NCI-H1092 (cell line): ENCODE results near the gene RECQL.
"Not testable (repeated sequence)": the region's sequence is repeated elsewhere in the genome, so short reads cannot be mapped to it uniquely, and the experiment has no call there.

Experiments
- DNase-seq: peaks from one replicate; lab custom pipeline; 2025; lab: John Stamatoyannopoulos, UW

RECQL gene

DNA sequence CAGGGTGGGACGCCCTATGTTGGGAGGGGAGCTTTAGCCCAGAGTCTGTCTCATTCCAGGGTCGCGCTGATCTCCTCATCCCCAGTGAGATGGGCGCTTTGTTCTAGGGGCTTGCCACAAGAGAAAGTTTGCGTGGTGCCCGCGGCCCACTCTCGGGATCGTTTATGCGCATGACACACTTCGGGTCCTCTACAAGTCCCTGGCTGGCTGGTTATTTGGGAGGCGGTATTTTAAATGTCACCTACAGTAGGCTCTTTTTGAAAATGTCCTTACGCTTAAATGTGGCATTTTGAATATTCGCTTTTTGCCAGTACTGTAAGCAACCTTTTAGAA is 695 bp upstream of the RECQL start:
- no peak for DNase-seq

DNA sequence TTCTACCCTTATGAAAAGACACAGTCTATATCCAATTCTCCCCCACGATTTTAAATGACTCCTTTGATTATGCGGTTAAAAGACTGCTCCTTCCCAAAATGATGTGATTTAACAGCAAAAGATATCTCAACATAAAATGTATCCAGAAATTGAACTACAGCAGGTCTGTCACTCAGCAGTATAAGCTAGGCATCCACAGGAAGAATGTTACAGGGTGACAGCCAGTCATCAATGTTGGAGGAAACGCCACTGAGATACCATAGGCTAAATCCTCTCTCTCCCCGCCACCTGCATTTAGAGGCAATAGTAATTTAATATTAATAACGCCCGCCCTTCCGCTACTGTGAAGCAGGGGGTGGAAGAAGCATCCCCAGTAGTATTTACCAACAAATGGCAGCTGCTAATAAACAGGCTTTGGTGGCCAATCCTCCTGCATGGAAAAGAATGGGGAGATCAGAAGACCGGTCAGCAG is 613 bp downstream of the RECQL start:
- no peak for DNase-seq

DNA sequence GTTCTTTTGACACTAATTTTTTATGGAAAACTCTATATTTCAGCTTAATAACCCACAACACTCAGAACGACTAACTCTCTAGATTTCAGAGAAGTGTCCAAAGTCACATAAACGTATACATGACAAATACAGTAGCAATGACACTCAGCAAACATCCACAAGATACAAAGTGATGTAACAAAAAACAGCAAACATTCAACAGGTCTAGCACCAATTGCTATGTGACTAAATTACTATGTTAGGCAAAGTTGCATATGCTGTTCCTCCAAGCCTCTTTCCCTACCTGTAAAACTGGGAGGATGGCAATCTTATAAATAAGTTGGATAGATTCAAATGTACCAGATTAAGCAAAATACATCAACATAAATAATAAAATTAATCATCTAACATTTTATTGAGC is 1.7 kb downstream of the RECQL start:
- no peak for DNase-seq

DNA sequence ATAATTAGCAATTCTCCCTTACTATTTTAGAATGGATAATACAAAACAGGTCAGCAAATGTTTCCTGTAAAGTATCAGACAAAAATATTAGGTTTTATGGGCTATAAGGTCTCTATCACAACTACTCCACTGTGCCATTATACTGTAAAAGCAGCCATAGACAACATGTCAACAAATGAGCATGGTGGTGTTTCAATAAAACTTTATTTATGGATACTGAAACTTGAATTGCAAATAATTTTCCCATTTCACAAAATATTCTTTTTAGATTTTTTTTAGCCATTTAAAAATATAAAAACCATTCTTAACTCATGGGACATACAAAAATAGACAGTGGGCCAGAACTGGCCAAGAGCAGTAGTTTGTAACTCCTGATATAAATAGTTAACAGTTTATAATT is 15.4 kb downstream of the RECQL start:
- no peak for DNase-seq

DNA sequence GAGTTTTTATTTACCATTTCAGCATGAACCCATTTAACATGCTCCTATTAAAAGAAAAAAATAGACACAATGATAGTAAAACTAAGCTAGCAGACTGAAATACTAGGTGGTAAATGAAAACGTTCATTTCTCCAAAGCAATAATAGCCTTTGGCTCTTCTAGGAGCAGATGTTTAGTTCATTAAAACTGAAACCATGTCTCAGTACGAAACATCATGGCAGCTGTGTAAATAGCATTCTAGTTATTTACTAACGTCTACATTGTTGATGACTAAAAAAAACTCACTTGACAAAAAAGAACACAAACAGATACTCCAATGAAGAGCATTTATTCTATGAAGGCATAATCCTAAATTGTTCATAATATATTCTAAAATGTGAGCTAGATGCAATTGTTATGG is 17.9 kb downstream of the RECQL start:
- peak; percentile 75 for DNase-seq

DNA sequence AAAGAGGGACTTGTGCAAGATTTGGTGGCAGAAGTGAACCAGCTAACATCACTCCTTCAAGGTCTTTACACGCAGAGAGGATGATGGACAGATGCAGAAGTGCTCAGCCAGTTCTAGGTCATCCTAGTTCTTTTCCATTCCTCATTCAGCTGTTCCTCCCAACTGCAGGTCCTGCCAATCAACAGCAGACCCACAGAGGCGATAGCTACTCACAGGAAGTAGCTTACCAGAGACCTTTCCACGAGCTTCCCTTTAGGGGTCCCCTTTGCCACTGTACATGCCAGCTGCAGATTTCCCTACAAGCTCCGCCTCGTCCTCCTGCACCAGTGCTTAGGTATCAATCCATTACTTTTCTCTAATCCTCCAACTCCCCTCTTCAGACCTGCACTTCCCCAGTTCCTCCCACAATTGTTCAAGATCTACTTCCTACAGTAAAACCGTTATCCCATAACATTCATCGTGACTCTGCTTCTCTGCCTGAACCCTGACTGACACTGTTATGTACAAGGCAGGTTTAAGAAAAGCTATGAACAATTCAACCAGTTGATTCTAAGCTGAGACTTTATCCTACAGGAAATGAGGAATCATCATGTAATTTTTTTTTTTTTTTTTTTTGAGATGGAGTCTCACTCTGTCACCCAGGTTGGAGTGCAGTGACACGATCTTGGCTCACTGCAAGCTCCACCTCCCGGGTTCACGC is 22.5 kb downstream of the RECQL start:
- no peak for DNase-seq

DNA sequence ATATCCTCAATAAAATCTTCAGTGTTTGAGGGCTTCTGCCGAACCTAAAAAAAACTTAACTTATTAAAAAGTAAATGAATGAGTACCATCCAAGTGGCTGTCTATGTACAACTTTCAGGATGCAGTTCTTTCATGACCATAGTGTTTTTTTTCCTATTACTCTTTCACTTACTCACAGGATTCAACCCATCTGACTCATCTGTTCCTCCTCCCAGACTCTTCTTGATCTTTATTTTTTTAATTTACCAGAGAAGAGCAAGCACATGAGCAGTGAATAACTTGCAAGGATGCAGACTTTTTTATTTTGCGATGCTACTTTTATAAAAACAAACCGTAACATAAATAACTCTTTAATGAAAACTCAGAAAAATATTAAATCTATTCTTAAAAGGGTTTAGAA is 24.5 kb downstream of the RECQL start:
- DNase-seq, result no peak

DNA sequence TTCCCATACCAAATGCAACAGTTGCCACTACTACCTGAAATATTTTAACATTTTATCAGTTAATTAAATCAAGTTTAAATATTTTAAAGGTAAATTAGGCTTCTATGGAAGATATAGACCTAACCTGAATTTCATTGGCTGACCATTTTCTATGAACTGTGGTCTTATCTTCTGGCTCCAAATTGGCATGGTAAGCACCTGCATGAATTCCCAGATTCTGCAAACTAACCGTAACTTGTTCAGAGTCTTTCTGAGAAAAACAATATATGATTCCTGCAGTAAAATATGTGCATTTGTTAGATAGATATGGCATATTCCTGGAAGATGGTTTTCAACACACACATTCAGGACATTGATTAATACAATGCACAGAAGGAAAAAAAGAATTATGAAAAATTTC is 25.9 kb downstream of the RECQL start:
- no peak for DNase-seq

DNA sequence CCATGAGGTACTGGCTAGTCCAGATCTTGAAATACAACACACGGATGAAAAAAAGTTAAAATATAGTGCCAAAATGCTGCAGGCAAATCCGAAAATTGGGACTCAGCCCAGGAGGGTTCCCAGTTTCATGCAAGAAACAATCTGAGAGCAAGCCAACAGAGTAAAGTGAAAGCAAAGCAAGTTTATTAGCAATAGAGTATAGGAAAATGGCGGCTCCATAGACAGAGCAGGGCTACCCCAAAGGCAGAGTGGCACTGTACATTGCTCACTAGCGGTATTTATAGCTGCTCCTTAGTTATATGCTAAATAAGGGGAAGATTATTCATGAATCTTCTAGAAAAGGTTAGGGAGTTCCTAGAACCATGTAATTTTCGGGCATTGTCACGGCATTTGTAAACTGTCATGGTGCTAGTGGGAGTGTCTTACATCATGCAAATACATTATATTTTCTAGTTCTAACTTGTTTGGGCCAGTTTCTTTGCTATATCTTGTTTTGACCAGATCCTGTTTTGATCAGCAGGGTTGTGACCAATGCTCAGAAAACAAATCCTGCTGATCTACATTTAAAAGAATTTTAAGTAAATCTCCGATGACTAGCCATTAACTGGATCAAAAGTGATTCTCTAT is 29.1 kb downstream of the RECQL start:
- DNase-seq, result no peak

DNA sequence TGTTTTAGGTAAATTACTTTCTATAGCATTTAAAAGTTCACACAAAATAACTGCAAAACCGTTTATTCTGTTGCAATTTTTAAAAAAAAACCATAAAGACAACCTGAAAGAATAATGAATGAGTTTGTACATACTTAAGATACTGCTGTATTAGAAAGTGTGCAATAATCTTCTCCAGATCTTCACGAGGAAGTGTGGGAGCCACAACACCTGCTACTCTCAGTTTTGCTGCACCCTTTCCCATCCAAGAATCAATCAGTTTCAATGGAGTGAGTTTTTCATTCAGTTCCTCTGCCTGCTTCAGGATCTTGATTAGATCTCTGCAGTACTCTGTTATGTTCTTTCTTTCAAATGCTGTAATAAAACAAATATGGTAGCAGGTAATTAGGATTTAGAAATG is 30.1 kb downstream of the RECQL start:
- DNase-seq, result no peak

DNA sequence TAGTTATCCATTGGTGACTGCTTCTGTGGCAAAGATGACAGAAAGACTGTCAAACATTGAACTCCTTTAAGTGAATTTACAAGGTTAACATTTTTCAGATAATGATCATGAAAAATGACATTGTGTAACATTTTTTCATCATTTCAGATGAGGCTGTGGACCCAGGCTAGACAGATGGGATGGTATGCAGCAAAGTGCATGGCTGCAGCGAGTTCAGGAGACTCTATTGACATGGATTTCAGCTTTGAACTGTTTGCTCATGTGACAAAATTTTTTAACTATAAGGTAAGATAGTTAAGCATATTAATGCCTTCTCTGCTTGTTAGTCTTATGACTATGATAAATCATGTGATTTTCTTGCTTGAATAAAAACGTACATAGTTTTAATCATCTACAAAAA is 34.1 kb downstream of the RECQL start:
- DNase-seq, result not testable (repeated sequence)

DNA sequence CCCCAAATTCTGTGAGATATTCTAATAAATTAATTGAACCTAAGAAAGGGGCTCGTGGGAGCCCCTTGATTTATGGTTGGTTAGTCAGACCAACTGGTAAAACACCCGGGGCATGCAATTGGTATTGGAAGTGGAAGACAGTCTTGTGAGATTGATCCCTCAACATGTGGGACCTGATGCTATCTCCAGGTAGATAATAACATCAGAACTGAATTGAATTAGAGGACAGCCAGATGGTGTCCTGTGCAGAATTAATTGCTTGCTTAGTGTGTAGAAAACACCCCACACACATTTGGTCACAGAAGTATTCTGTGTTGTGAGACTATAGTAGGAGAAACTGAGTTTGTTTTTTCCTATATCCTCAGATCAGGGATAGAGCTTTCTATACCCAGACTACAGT is 42.0 kb downstream of the RECQL start:
- DNase-seq, result no peak

DNA sequence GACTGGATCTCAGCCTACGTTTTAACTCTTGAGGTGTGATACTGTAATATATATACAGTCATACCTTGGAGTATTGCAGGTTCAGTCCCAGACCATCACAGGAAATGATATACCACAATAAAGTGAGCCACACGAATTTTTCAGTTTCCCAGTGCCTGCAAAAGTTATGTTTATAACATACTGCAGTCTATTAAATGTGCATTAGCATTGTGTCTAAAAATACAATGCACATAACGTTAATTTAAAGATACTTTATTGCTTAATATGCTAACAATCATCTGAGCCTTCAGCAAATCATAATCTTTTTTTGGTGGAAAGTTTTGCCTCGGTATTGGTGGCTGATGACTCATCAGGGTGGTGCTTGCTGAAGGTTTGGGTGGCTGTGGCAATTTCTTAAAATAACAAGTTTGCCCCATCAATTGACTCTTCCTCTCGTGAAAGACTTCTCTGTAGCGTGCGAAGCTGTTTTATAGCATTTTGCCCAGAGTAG is 45.1 kb downstream of the RECQL start:
- no peak for DNase-seq

DNA sequence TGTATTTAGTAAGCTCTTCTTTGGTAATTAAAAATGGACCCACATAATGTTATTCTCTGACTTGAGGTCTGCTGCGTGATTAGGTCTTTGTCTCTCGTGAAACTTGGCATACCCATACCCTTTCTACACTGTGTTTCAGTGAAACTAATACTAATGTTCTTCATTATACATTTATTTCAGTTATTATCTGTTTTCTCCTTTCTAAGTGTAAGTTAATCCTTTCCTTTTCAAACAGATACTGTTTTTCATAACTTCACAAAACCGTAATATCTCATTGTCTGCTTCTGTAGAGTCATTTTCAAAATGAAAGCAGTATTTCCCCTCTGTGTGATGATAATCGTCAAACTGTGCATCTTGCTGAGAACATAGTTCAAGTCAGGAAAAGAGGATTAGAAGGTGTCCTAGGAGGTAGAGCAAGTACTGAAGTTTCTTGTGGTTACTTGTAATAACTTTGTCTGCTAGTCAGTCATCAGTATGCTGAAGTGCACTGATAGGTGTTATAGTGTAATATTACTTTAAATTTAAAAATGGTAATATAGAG is 48.1 kb downstream of the RECQL start:
- no peak for DNase-seq

DNA sequence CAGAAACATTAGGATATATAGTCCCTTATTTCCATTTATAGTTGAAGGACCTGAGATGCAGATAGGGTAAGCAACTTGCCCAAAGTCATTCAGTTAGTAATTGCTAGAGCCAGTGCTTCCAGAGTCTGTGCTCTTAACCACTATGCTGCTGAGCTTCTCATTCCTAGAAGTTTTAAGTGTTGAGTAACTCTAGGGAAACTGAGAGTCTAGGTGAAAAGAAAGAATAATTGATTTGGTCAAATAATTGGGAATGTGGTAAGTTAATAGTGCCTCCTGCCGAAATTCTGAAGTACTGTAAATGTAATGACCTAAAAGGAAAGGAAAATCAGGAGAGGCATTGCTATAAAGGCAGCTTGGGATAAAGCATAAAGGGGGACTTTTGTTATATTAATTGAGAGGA is 49.9 kb downstream of the RECQL start:
- no peak for DNase-seq

DNA sequence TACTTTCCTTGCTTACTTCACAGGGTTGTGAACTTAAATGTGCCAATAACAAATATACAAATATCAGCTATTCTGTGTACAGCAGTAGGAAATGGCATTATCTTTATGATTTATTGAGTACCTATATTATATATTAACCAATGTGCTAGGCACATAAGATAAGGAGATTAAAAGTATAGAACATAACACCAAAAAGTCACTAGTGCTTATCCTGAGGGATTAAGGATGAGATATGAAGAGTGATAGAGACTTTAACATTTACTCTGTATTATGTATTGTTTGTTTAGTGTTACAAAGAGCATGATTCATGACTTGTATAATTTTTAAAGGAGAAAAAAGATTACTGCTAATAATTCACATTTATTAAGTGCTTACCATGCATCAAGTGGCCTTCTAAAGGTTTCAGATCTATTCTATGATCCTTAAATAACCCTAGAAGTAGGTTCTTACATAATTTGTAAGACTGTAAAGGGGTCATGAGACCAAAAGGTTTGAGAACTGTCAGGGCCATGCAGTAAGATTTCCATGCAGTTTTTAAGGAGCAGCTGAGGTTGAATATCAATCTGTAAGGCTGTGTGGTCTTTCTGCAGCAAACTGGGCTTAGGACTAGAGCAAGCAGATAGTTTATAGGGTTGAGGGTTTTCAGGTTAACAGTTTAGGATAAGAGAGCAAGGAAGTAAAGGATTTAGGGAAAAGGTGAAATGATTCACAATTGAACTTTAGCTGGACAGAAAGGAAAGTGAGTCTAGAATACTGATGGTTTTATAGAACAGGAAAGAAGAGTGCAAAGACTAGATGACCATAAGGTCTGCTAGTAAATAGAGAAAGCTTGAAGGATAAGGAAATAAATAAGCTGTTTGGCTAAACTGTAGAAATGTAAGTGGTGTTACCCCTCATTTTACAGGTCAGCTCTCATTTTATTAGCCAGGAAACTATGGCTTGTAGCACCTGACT is 57.0 kb downstream of the RECQL start:
- DNase-seq, result no peak

DNA sequence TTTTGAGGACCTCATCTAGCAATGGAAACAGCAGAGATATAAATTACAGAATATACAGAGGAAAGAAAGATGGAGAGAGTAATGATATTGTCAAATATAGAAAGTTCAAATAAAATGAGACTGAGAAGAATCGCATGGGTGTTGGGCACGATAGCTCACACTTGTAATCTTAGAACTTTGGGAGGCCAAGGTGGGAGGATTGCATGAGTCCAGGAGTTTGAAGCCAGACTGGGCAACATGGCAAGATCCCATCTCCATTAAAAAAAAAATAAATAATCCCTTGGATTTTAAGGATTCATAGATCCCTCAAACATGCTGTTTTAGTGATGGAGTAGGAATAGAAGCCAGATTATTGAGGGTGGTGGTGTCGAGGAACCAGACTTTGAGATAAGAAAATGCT is 62.1 kb downstream of the RECQL start:
- DNase-seq, result no peak

DNA sequence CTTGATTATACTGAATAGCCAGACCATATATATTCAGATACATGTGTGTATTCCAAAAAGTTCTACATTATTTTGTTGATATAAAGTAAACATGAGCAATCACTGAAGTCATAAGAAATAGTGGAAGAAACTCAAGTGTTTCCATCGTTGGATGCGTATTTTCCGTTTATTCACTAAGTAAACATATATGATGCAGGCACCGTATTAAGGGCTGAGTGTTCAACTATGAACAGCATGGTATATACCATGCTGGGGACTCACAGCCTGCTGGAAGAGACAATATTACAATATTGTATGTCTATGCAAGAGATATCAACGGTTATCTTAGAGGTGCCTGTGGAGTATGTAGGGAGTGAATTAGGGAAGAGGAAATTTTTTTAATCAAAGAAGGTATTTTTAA is 62.8 kb downstream of the RECQL start:
- no peak for DNase-seq

DNA sequence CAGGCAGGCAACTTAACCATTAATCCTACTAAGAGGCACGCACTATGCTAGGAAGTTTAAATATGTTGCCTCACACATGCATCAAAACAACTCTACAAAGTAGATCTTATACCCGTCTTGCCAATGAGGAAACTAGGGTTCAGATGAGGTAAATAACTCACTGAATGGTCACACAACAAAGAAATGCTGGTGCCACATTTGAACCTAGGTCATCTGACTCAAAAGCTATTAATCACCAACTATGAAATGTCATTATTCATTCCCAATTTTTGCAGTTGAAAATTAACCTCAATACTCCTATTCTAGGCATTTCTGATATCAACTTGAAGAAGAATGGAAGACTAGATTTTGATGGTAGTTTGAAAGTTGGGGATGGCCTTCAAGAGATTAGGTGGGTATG is 66.7 kb downstream of the RECQL start:
- no peak for DNase-seq

DNA sequence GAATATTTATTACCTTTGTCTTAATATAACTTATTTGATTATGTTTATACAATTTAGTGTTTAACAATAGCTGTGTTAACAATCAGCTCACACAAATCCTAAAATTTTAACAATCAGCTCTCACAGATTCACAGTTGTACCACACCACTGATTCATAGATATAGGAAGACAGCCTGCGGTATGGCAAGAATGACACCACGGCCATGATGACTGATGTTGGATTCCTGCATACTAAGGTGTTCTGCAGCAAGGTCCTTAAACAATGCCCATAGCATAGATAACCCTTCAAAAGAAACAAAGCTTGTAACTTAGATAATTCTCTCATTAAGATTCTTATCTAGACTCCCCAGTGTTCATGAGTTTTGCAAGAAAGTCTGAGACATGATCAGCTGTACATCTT is 67.9 kb downstream of the RECQL start:
- DNase-seq, result no peak

DNA sequence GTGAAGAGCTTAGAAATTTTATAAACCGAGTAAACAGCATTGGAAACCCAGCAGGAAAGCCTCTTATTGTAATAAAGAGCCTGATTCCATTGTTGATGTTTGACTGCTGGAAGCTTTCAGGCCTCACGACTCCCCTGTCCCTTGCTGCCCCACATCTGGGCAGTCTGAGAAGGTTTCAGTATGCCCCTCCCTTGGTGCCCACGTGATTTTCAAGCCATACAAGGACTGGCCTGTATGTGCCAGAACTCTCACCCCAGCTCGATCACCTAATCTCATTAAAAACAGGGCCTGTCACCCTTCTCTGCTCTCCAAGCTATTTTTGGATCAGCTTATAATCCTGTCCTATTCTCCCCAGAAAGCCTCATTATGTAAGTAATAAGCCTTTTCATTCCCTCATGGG is 71.4 kb downstream of the RECQL start:
- no peak for DNase-seq

DNA sequence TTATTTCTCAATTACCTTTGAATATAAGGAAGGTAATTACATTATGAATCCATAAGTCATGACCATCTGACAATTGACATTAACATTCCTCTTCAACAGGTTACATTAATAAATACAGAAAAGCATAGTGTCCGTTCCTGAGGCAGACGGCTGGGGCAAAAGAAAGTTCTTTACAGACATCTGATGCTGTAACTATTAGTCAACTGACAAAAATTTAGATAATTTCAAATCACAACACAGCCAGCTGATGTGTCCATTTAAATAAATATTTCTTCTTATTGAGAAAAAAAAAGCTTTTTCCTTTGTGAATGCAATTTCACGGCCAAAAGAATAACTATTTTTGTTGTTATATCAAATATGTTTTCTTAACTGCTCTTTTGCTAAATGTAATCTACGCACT is 73.2 kb downstream of the RECQL start:
- DNase-seq, result no peak
